ENCODE measurements around the gene B3GNT3.
"Not testable (repeated sequence)": the region's sequence is repeated elsewhere in the genome, so short reads cannot be mapped to it uniquely, and the experiment has no call there.

The B3GNT3 gene

DNA sequence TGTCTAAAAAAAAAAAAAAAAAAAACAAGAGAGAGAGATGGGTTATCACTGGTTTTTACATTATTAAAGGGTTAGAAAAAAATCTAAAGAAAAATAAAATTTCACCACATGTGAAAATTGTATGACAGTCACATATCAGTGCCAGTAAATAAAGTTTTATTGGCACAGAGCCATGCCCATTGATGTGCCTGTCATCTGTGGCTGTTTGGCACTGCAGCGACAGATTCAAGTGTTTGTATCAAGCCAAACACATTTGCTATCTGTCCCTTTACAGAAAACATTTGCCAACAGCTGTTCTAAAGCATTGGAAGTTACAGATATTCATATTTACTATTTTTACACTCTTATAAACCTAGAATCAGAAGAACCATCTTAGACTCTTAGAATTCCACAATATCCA is 27.4 kb upstream of the B3GNT3 start:
- DNase-seq = no peak

DNA sequence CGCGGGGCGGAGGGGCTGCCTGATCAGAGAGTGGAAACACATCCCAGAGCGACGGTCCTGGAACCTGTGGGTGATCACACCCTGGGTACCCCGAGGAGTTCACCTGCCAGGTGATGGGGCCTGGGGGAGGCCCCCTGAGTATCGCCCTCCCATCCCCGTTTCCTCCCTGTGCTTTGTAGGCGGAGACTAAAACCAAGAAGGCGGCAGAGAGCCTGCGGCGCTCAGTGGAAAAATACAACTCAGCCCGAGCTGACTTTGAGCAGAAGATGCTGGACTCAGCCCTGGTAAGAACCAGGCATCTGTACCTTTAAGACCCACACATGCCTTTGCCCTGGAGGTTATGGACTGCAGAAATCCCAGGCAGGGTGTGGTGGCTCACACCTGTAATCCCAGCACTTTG is 24.3 kb upstream of the B3GNT3 start:
- DNase-seq = no peak

DNA sequence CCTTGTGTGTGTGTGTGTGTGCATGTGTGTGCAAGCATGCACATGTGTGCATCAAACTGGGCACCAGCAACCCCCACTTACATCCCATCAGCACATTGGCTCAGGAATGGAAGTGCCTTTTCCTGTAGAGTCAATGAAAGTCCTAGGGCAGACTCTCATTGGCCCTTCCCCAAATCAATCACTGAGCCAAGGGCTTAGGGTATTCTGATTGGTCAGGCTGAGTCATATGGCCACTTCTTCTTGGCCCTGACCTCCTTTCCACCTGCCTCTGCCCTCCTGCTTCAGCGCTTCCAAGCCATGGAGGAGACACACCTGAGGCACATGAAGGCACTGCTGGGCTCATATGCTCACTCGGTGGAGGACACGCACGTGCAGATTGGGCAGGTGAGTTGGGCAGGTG is 22.8 kb upstream of the B3GNT3 start:
- DNase-seq = no peak

DNA sequence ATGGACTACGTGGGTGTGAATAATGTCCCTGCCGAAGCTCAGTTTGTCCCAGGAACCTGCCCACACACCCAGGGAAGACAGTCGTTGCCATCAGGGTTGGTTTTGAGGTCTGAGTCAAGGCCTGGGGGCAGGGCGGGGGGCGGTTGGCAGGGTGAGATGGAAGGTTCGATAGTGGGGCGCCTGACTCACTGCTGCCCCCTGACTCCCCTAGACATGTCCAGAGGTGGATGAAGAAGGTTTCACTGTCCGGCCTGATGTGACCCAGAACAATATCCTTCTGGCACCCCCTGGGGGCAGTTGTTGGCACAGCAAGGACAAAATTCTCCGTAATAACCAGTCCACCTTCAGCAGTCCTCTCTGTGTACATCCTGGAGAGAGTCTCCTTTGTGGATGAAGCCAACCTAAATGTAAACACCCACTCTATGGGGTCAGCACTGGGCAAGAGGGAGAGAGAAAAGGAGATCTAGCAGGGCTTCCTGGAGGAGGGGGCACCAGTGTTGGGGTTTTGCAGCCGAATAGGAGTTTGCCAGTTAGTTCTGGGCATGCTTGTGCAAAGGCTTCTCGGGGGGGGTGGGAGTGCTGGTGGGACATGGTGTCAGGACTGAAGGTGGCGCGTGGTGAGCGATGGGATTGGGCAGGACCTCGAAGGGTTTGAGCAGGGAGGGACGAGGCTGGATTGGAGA is 19.6 kb upstream of the B3GNT3 start:
- DNase-seq = peak; percentile 81

DNA sequence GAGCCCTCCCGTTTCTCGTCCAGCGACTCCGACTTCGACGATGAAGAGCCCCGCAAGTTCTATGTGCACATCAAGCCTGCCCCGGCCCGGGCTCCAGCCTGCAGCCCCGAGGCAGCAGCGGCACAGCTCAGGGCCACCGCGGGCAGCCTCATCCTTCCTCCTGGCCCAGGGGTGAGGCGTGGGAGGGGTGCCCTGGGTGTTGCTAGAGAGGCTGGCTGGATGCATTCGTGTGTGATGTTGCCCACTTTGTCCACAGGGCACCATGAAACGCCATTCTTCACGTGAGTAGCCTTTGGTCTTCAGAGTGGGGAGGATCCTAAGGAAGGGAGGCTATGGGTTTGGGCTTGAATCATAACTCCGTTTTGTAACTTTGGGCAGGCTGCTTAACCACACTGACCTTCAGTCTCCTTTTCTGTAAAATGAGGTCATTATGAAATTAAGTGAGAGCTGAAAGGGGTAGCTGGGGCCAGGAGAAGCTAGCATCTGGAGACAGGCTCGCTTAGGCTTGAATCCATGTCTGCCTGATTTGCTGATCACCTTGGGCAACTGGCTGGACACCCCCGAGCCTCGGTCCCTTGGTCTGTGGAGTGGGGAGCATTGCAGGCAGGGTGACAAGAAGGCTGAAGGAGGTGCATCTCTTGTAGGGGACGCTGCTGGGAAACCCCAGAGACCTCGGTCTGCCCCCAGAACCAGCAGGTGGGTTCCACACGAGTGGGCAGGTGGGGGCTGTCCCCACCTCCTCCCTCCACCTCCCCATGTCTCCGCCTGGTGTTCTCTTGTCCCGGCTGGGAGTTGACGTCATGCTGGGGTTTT is 18.7 kb upstream of the B3GNT3 start:
- DNase-seq = no peak

DNA sequence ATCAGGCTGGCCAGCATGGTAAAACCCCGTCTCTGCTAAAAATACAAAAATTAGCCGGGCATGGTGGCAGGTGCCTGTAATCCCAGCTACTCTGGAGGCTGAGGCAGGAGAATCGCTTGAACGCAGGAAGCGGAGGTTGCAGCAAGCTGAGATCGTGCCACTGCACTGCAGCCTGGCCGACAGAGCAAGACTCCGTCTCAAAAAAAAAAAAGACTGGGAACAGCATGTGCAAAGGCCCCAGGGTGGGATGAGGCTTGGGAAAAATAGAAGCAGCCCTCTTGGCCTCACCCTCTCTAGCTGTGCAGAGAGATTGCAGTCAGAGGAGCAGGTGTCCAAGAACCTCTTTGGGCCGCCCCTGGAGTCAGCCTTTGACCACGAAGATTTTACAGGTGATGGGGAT is 17.1 kb upstream of the B3GNT3 start:
- DNase-seq = not testable (repeated sequence)

DNA sequence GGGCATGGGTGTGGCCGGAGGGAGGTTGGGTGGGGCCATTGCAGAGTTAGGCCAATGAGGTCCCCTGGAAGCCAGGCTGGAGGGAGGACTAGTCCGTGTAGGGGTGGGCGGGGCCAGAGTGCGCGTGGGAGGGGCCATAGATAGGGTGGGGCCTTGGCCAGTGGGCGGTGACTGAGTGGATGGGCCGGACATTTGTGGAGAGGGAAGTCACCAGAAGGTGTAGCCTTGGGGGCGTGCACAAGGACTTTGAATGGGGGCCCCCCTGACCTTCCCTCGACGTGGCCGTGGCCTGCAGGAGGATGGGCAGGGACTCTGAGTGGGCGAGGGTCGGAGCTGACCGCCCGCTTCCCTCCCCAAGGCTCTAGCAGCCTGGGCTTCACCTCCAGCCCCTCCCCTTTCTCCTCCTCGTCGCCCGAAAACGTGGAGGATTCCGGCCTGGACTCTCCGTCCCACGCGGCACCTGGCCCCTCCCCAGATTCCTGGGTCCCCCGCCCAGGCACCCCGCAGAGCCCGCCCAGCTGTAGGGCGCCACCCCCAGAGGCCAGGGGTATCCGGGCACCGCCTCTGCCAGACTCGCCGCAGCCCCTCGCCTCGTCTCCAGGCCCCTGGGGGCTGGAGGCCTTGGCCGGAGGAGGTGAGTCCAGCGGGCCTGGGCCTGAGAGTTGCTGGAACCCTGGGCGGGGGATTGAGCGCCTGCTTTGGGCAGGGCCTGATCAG is 16.5 kb upstream of the B3GNT3 start:
- DNase-seq = peak; percentile 78

DNA sequence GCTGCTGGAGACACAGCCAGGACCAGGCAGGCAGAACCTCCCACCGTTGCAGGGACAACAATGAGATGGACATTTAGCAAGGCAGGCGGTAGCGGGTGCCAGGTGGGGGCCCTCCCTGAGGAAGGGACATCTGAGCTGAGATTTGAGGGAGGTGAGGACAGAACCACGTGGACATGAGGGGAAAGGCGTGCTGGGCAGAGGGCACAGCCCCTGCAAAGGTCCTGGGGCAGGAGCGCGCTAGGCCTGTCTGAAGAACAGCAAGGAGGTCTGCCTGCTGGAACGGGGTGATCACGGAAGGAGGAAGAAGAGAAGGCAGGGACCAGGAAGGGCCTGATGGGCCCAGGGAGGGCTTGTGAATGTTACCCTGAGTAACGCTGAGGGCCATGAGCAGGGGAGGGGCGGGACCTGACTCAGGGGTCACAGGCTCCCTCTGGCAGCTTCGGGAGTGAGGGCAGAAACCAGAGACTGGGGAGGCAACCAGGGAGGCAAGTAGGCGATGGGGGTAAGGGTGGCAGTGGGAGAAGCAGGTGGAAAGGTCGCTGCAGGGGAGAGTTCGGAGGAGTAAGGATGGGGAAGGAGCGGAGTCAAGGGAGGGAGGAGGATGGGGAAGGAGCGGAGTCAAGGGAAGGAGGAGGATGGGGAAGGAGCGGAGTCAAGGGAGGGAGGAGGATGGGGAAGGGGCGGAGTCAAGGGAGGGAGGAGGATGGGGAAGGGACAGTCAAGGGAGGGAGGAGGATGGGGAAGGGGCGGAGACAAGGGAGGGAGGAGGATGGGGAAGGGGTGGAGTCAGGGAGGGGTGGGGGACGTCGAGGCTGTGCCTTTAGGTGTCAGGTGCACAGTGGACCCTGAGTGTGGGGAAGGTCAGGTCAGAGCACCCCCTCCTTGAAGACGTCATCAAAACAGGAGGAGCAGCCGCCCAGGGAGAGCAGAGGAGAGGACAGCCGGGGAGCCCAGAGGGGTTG is 15.7 kb upstream of the B3GNT3 start:
- no peak for DNase-seq

DNA sequence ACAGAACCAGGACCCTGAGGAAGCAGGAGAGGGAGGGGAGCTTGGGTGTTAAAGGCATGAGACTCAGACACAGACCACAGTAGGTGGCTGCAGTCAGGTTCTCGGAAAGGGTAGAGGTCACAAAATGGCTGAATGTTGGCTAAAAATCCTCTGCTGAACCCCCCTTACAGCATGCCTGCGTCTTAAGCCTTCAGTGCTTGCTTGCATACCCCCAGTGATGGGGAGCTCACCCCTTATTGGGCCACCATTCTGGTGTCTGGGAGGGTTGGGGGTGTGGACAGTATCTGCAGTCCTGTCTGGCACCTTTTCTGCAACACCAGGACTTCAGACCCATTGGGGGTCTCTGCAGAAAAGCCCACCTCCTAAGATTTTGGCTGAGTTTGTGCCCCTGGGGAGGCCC is 14.2 kb upstream of the B3GNT3 start:
- no peak for DNase-seq

DNA sequence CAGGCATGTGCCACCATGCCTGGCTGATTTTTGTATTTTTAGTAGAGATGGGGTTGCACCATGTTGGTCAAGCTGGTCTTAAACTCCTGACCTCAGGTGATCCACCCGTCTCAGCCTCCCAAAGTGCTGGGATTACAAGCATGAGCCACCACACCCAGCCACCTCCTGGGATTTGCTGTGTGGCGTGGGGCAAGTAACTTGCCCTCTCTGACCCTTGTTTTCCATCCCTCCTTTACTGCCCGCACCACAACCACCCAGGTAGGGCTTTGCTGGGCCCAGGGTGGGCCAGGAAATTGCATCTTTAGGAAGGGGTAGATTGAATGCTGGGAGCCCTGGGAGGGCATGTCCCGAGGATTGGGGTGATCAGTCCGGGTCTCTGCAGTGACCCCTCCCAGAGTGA is 11.2 kb upstream of the B3GNT3 start:
- DNase-seq = not testable (repeated sequence)

DNA sequence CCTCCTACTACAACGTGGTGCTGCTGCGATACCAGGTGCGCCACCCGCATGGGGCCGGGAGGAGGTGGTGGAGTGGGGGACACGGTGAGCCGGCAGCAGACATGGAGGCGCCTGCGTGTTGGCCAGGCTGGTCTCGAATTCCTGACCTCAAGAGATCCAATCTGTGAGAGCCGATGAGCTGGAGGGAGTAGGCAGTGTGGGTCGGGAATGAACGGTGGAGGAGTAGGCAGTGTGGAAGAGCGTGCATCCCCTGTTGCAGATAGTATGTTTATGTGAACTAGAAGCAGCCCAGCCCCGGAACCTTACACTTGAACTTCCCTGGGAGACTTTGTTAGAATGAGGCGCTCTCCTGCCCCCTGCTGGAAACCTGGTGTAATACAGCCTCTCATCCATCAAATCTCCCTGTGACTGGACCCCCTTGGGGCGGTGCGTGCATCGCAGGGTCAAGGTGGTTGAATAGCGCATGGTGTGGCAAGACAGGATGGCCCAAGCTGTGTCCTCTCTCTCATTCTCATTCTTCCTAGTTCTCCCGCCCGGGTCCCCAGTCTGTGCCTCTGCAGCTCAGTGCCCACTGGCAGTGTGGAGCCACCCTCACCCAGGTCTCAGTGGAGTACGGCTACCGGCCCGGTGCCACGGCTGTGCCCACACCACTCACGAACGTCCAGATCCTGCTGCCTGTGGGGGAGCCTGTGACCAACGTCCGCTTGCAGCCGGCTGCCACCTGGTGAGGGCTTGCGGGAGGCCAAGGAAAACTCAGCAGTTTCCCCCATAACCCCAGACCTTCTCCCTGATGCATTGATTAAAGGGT is 10.5 kb upstream of the B3GNT3 start:
- DNase-seq = peak; percentile 90

DNA sequence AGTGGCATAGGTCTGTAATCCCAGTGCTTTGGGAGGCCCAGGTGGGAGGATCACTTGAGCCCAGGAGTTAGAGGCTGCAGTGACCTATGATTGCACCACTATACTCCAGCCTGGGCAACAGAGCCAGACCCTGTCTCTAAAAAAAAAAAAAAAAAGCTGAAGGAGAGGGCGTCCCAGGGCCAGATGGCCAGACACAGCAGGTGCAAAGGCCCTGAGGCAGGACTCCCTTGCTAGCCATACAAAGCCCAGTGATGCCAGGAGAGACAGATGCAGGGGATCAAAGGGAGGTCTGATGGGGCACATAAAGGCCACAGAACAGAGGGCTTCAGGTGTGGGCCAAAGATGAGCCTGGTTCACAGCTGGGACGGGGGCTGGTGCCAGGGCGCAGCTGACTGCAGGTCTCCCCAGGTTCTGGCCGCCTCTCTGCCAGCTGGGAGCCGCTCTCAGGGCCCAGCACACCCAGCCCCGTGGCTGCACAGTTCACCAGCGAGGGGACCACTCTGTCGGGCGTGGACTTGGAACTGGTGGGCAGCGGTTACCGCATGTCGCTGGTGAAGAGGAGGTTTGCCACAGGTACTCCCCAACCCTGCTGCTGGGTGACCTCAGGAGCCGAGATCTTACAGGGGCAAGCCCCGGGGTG is 7.5 kb upstream of the B3GNT3 start:
- no peak for DNase-seq

DNA sequence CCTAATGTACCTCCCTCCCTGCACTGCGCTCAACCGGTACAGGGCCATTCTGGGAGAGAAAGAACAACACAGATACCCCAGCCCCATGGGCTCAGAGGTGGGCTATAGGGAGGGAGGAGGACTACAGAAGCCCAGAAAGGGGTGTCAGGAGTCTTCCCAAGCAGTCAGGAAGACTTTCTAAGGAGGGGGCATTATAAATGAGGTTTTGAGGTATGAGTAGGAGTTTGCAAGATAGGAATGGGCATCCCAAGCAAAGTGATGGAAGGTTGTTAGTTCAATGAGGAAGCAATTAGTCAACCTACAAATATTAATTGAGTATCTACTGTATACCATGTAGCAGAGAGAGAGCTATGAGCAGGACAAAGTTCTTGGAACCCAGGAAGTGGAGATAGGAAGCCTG is 6.3 kb upstream of the B3GNT3 start:
- no peak for DNase-seq

DNA sequence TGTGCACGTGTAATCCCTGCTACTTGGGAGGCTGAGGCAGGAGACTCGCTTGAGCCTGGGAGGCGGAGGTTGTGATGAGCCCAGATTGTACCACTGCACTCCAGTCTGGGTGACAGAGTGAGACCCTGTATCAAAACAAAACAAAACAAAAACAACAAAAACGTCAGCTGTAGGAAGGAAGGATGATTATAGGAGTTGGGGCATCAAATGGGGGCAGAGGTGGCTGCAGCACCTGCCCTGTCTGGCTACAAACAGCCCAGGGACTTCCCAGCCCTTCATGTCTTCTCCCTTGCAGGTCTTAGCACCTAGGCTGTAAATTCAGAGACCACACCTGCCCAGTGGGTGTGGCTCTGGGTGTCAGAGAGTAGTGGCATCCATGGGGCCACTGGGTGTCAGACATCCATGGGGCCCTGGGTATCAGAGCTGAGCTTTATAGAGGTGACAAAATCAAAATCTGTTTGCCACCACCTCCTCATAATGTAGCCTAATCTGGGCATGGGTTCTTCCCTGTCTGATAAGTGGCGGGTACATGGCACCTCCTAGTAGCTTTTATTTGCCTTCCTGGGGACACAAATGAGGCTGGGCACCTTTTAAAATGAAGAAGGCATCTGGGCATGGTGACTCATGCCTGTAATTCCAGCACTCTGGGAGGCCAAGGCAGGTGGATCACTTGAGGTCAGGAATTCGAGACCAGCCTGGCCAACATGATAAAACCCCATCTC is 4.7 kb upstream of the B3GNT3 start:
- no peak for DNase-seq

DNA sequence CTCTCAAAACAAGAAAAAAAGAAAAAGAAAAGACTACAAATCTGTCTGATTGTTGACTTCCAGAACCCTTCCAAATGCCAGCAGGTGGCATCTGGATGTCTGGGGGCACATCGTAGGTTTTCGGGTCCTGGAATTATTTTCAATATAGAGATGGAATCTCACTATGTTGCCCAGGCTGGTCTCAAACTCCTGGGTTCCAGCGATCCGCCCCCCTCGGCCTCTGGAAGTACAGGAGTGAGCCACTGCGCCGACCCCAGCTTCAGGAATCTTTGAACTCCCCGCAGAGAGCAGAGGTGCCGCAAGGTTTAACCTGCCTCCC is 567 bp upstream of the B3GNT3 start:
- no peak for DNase-seq

DNA sequence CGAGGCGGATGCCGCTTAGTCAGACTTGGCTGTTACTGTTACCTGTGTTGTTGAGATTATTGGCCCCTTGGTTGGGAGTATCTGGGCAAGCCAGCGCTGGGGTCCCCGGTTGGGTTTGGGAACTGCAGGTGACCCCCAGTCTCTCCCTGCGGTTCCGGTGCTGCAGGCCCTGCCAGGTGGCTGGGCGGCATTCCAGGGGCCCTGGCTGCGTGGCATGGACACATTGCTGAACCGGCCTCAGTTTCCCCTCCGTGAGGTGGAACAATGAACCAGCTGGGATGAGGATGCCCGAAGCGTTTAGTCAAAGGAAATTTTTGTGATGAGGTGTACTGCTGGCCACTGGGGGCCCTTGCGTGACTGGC is 538 bp downstream of the B3GNT3 start:
- DNase-seq = no peak

DNA sequence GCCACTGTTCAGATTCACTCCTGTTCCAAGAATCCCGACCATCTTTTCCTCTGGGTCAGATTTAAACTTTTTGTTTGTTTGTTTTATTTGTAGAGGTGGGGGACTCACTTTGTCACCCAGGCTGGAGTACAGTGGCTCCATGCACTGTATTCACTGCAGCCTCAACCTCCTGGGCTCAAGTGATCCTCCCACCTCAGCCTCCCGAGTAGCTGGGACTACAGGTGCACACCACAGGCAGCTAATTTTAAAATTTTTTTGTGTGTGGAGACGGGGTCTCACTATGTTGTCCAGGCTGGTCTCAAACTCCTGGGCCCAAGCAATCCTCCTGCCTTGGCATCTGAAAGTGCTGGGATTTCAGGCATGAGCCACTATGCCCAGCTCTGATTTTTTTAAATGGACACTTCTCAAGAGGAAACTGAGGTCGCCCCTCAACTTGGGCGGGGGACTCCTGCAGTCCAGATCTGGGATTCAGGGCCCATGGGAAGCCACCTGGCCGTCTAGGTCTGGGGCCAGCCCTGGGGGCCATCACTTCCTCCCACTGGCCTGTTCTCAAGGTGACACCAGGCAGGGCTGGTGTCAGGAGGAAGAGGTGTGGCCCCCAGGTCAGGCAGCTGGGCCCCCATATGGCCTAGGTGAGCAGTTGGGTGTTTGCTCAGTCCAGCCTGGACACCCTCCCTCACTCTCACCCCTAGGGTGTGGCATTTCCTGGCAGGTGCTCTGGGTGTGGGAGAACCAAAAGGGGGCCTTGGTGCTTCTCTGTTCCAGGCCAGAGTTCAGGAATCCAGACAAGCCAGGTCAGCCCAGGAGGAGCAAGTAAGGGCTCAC is 1.3 kb downstream of the B3GNT3 start:
- no peak for DNase-seq

DNA sequence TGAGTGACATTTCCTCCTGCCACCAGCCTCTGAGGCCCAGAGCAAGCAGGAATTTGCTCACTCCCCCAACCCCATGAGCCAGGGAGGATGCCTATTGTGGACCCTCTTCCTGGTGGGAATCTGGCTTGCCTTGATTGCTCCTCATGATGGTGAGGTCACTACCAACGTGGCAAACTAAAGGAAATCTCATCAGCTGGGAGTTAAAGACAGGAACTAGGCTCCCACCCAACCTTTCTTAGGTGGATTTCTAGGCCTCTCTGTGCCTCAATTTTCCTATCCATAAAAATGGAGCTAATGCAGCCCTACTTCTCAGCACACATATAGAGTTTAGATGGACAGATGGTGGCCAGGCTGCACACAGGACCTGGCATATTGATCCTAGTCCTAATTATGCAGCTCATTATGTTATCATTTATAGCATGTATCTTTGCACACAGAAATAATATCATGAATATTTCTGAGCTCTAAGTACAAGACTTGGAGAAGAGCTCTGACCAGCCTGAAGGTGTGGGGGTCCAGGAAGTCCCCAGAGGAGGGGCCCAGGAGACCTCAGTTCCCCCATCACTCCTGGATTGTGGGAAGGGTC is 2.0 kb downstream of the B3GNT3 start:
- no peak for DNase-seq

DNA sequence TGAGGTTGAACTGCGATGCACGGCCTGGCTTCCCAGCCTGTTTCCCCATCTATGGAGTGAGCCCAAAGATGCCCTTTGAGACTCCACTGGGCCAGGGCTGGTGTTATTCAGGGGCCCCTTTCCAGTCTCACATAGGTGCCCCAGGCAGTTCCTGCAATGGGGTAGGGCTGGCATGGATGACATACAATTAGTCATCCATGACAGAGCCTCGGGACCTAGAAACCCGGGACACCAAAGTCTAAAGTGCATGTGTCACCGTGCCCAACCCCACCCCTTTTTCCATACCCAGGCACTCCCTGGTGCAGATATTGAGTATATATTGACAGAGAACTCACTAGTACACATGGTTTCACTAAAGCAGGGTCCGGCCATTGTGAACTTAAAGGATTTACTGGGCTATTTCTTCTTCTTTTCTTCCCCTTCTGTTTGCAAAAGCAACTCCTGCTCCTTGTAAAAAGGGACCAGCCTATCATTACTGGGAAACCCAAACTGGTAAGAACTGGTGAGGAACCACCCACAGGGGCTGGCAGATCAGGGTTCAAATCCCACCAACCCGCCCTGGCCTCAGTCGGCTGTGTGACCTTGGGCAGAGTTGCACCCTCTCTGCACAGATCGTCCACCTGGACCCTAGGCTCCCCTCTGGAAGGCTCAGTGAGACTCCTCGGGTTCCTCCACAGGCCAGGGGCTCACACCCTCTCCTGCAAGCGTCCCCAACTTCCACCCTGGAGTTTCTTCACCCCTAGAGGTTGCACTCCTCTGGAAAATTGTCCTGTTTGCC is 2.7 kb downstream of the B3GNT3 start:
- DNase-seq = no peak

Data from activated CD8-positive, alpha-beta memory T cell treated with anti-CD3 and anti-CD28 coated beads for 24 hours (primary cell).